NCI-H2227 treated with DMSO at 0.1 percent for 48 hours (cell line): ENCODE data around the gene TBL1X.
"Not testable (repeated sequence)": the region's sequence is repeated elsewhere in the genome, so short reads cannot be mapped to it uniquely, and the experiment has no call there.

Source experiments
- DNase-seq: peaks from one replicate; lab custom pipeline; 2025; lab: John Stamatoyannopoulos, UW

The TBL1X gene

DNA sequence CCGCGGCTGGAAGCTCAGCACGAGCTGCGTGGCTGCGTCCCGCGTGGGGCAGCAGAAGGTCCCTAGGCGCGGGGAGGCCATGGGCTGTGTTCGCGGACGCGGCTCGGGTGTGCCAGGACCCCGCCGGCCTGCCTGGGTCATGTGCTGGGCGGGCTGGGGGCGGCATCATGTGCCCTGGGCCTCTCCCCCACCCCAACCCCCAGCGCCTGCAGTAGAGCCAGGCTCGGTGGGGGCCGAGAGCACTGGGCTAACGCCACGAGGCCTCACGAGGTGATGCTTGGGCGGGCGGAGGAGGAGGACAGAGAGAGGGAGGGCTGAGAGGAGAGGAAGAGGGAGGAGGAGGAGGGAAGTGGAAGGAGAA, 300.9 kb downstream of the TBL1X start, which contains the start of gene GPR143:
Gene GPR143 (minus strand): TSS at position 111 of the 361 bp plus-strand sequence. CDS start 30 bp downstream, at position 81.
- no peak for DNase-seq

DNA sequence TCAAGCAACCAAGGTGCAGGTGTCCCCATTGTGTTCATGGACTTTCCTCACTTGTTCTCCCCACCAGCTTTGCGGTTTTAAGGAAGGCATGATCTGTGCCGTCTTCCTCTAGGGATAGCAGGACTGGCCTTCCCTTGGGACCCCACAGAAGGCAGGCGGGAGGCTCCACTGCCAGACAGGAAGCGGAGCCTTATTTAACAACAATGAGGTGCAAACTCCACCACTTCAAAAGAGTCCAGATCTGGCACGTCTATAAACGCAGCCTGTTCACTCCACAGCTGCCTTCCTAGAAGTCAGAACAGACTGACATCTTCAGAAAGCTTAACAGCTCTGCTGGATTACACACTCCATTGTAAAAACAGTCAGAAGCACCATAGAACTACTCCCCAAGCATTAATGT, 302.5 kb downstream of the TBL1X start:
- DNase-seq = no peak

GRCh38 chrX:9768321-9768839, 303.5 kb downstream of the TBL1X start:
- DNase-seq = not testable (repeated sequence)

DNA sequence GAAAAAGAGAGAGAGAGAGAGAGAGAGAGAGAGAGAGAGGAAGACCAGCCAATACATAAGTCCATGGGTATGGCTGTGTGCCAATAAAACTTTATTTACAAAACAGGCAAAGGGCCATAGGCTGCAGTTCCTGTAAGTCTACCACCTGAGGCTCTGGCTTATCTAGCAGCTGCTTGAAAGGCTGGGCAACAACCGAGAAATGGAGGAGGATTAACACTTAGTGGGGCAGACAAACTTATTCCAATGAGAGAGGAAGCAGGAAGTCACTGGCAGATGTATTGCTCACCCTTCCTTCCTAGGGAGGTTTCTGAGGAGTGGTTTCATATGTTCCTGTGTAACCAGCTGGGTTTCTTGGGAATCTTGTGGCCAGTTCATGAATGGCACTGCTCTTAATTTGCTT, 305.5 kb downstream of the TBL1X start:
- DNase-seq = no peak

GRCh38 chrX:9772943-9773342, 308.1 kb downstream of the TBL1X start:
- DNase-seq = no peak

- no peak for DNase-seq
Measured at GRCh38 chrX:9775930-9776329, 311.1 kb downstream of the TBL1X start.

- no peak for DNase-seq
Measured at GRCh38 chrX:9781941-9782340, 317.1 kb downstream of the TBL1X start.

GRCh38 chrX:9784332-9784731, 319.5 kb downstream of the TBL1X start:
- DNase-seq = no peak

DNA sequence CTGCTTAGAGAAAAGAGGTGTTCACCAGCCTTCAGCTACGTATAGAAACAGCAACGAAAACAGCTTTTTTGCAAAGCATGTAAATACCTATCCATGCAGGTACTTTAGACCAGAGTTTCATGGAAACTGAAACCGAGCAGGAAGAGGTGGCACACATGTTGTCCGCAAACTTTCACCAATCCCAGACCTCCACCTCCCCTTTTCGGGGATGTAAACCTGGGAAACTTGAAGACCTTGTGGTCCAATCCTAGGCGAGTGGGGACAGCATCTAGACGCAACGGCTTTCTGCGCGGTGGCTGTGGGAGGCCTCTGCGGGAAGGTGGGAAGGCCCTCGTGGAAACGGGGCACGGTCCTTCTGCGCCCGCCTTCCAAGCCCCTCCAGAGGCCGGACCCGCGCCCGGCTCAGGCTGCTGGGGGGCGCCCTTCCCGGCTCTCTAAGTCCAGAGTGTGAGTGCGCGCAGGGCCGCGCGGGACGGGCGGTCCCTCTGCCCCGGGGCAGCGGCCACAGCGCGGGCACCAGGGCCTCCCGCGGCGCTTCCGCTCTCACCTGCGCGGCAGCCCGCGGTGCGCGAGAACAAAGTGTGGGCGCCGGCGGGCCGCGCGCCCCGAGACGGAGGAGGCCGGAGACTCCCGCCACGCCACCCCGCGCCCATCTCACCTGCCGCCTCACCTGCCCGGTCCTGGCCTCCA, 320.5 kb downstream of the TBL1X start:
- DNase-seq = no peak

DNA sequence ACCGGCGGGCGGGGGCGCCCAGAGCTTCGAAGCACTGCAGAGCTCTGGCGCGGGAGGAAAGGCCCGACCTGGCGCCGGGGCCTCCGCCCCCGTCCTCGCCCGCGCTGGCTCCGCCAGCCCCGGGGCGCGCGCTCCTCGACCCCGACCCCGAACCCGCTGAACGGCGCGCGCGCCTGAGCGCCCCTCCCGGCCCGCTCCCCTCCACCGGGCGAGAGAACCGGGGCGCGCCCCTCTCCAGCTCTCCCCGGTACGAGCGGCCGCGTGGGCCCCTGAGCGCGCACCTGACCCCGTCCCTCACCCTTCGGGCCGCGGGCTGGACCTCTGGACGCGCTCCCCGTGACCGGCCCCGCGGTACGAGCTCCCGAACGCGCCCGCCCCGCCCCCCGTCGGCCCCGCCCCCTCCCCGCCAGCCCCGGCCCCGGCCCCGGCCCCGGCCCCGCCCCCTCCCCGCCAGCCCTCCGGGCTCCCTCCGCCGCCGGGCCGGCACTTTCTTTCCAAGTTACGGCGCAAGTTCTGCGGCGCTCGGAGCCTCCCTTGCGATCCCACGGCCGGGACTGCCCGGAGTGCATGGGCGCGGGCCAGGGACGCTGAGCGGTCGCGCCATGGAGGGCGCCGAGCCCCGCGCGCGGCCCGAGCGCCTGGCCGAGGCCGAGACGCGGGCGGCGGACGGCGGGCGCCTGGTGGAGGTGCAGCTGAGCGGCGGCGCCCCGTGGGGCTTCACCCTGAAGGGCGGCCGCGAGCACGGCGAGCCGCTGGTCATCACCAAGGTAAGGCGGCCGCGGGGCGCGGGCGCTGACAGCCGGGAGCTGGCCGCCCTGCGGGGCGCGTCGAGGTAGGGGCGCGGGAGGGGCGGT, 321.3 kb downstream of the TBL1X start, which contains the start of gene SHROOM2:
Gene SHROOM2 (plus strand): TSS at position 486 of the 854 bp plus-strand sequence. CDS start 117 bp downstream, at position 603.
- DNase-seq = no peak

GRCh38 chrX:9786798-9787635, 322.2 kb downstream of the TBL1X start:
- no peak for DNase-seq

GRCh38 chrX:9788911-9789310, 324.1 kb downstream of the TBL1X start:
- no peak for DNase-seq

- no peak for DNase-seq
Measured at GRCh38 chrX:9789555-9789954, 324.7 kb downstream of the TBL1X start.
